Loucy (cell line): ENCODE results near the gene CLCN6.

Source experiments
- H2AFZ ChIP-seq: fragments of 200-600 bp; sonication (generic); 2 replicates; pipeline ENCODE4 v1.6.0; 2016; ENCODE audit warnings: antibody characterized with exemption, mild to moderate bottlenecking, low read length, moderate library complexity
- H3F3A ChIP-seq: fragments of 200-600 bp; 2 replicates; pipeline ENCODE4 v1.6.0; 2016; ENCODE audit warnings: antibody characterized with exemption, low read depth, mild to moderate bottlenecking
- H3K27me3 ChIP-seq: fragments of 200-600 bp; sonication (generic); 2 replicates; pipeline ENCODE4 v1.6.1; 2014; ENCODE audit warnings: low read length, mild to moderate bottlenecking; ENCODE audit not compliant: insufficient read depth, poor library complexity, severe bottlenecking
- H3K36me3 ChIP-seq: fragments of 200-600 bp; sonication (generic); 2 replicates; pipeline ENCODE4 v1.6.1; 2016; ENCODE audit warnings: low read length; ENCODE audit not compliant: insufficient read depth
- H3K4me1 ChIP-seq: fragments of 200-600 bp; sonication (generic); 2 replicates; pipeline ENCODE4 v1.5.1; 2014; ENCODE audit warnings: low read length, mild to moderate bottlenecking; ENCODE audit not compliant: insufficient read depth, poor library complexity, severe bottlenecking
- H3K4me2 ChIP-seq: fragments of 200-600 bp; sonication (generic); 2 replicates; pipeline ENCODE4 v1.6.0; 2014; ENCODE audit warnings: antibody characterized with exemption, low read length, low read depth, mild to moderate bottlenecking; ENCODE audit not compliant: poor library complexity, severe bottlenecking
- H3K4me3 ChIP-seq: fragments of 200-600 bp; sonication (generic); 2 replicates; pipeline ENCODE4 v1.5.1; 2014; ENCODE audit warnings: low read length, mild to moderate bottlenecking, mixed read lengths; ENCODE audit not compliant: poor library complexity, severe bottlenecking
- H3K79me2 ChIP-seq: fragments of 200-600 bp; sonication (generic); 2 replicates; pipeline ENCODE4 v1.6.1; 2014; ENCODE audit warnings: low read length; ENCODE audit not compliant: insufficient read depth
- H3K9ac ChIP-seq: fragments of 200-600 bp; sonication (generic); 2 replicates; pipeline ENCODE4 v1.6.0; 2014; ENCODE audit warnings: mild to moderate bottlenecking, low read depth, low read length, moderate library complexity; ENCODE audit not compliant: poor library complexity, severe bottlenecking
- H3K9me2 ChIP-seq: fragments of 200-600 bp; sonication (generic); replicated peaks from 2 replicates; pipeline ENCODE4 v1.6.1; 2016; ENCODE audit warnings: low read depth, low read length, mixed read lengths
- H3K9me3 ChIP-seq: fragments of 200-600 bp; sonication (generic); 2 replicates; pipeline ENCODE4 v1.6.1; 2014; ENCODE audit warnings: mild to moderate bottlenecking, antibody characterized with exemption, low read length, low read depth; ENCODE audit not compliant: insufficient read depth
- H4K20me1 ChIP-seq: fragments of 200-600 bp; sonication (generic); 2 replicates; pipeline ENCODE4 v1.6.0; 2014; ENCODE audit warnings: antibody characterized with exemption, low read length, mild to moderate bottlenecking; ENCODE audit not compliant: insufficient read depth, poor library complexity, severe bottlenecking
- EZH2phosphoT487 ChIP-seq: fragments of 200-600 bp; IDR thresholded peaks from 2 replicates; pipeline ENCODE4 v1.6.1; 2018; ENCODE audit warnings: antibody characterized with exemption, mild to moderate bottlenecking, moderate library complexity, borderline replicate concordance
- TF ChIP-seq, protein P1 (sequence below): fragments of 200-600 bp; sonication (generic); conservative IDR thresholded peaks from 2 replicates; pipeline ENCODE4 v1.5.1; 2014; ENCODE audit warnings: mild to moderate bottlenecking, antibody characterized with exemption, low read length

Gene CLCN6

DNA sequence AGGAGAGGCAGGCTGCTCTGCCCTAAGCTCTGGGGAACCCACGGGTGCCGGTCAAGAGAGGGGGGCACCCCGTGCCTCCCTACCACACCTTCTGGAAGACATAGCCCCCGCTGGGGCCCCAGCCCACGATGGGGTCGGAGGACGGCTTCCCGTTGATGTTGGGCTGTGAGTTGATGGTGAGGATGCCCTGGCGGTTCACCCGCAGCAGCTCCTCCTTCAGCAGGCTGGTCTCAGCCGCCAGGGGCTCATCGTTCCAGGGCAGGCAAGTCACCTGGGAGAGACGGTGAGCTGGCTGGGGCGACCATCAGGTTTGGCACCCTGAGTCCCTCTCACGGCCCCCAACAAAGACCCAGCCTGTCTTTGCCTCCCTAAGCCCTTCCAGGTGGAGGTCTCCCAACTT lies 12.2 kb upstream of the CLCN6 start:
- Histone ChIP-seq H3K4me3 (no peak overlapping the region), H3K9me3 (no peaks in the 10 kb centered on the region), H3K9ac (no peak overlapping the region), H3K36me3 (0 out of 2 replicates have a peak, but pooled peaks cover 3% of the 10 kb centered on the region), H3K4me1 (no peaks in the 10 kb centered on the region), H3K4me2 (no peak overlapping the region), H3K9me2 (no peaks in the 10 kb centered on the region), H4K20me1 (no peaks in the 10 kb centered on the region), H3K27me3 (no peaks in the 10 kb centered on the region), H3K79me2 (no peaks in the 10 kb centered on the region), H2AFZ (no peak overlapping the region), H3F3A (no peaks in the 10 kb centered on the region)
- TF ChIP-seq EZH2phosphoT487: no peak
- TF ChIP-seq, protein P1, sequence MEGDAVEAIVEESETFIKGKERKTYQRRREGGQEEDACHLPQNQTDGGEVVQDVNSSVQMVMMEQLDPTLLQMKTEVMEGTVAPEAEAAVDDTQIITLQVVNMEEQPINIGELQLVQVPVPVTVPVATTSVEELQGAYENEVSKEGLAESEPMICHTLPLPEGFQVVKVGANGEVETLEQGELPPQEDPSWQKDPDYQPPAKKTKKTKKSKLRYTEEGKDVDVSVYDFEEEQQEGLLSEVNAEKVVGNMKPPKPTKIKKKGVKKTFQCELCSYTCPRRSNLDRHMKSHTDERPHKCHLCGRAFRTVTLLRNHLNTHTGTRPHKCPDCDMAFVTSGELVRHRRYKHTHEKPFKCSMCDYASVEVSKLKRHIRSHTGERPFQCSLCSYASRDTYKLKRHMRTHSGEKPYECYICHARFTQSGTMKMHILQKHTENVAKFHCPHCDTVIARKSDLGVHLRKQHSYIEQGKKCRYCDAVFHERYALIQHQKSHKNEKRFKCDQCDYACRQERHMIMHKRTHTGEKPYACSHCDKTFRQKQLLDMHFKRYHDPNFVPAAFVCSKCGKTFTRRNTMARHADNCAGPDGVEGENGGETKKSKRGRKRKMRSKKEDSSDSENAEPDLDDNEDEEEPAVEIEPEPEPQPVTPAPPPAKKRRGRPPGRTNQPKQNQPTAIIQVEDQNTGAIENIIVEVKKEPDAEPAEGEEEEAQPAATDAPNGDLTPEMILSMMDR: no peak

GRCh38 chr1:11794446-11795237 lies 11.3 kb upstream of the CLCN6 start:
- Histone ChIP-seq H3K4me2 (no peak overlapping the region), H3K79me2 (no peaks in the 10 kb centered on the region), H3K9ac (no peak overlapping the region), H3K4me3 (no peak overlapping the region), H3K9me2 (no peaks in the 10 kb centered on the region), H3K4me1 (no peaks in the 10 kb centered on the region), H4K20me1 (no peaks in the 10 kb centered on the region), H3K27me3 (no peaks in the 10 kb centered on the region), H3K9me3 (no peaks in the 10 kb centered on the region), H3K36me3 (0 out of 2 replicates have a peak, but pooled peaks cover 3% of the 10 kb centered on the region), H3F3A (no peaks in the 10 kb centered on the region), H2AFZ (no peak overlapping the region)
- no peak for TF ChIP-seq EZH2phosphoT487
- TF ChIP-seq, protein P1: no peak

- Histone ChIP-seq H3K9me2 (no peaks in the 10 kb centered on the region), H3K9me3 (no peaks in the 10 kb centered on the region), H3K4me3 (no peak overlapping the region), H3K27me3 (no peaks in the 10 kb centered on the region), H3K9ac (no peak overlapping the region), H3K79me2 (no peaks in the 10 kb centered on the region), H4K20me1 (no peaks in the 10 kb centered on the region), H3F3A (no peaks in the 10 kb centered on the region), H3K4me1 (no peaks in the 10 kb centered on the region), H3K36me3 (0 out of 2 replicates have a peak, but pooled peaks cover 3% of the 10 kb centered on the region), H2AFZ (no peak overlapping the region), H3K4me2 (no peak overlapping the region)
- TF ChIP-seq, protein P1: no peak
- no peak for TF ChIP-seq EZH2phosphoT487
Observed at GRCh38 chr1:11795238-11795890, 10.6 kb upstream of the CLCN6 start.
